ENCODE results near the gene SPACA9.

The SPACA9 gene

GRCh38 chr9:132894862-132895835 is 16.5 kb downstream of the SPACA9 start:
- H3K4me3 ChIP-seq (ENCODE audit: low read length), result no peak overlapping the region
- no peak for TF ChIP-seq ZNF274 (IDR thresholded peaks at IDR 0.05; ENCODE audit: low read depth, low read length)

- TF ChIP-seq ZNF274 (IDR thresholded peaks at IDR 0.05; ENCODE audit: low read depth, low read length), result no peak
- no peak overlapping the region for H3K4me3 ChIP-seq (ENCODE audit: low read length)
Observed at GRCh38 chr9:132896264-132896663, 17.6 kb downstream of the SPACA9 start.

GRCh38 chr9:132896906-132897305 is 18.2 kb downstream of the SPACA9 start:
- TF ChIP-seq ZNF274 (IDR thresholded peaks at IDR 0.05; ENCODE audit: low read depth, low read length), result no peak

GRCh38 chr9:132898051-132898450 is 19.4 kb downstream of the SPACA9 start:
- no peak overlapping the region for H3K4me3 ChIP-seq (ENCODE audit: low read length)
- no peak for TF ChIP-seq ZNF274 (IDR thresholded peaks at IDR 0.05; ENCODE audit: low read depth, low read length)

More at GRCh38 chr9:132896906-132897305, 18.2 kb downstream of the SPACA9 start:
- no peak overlapping the region for H3K4me3 ChIP-seq (ENCODE audit: low read length)

- TF ChIP-seq ZNF274 (IDR thresholded peaks at IDR 0.05; ENCODE audit: low read depth, low read length), result no peak
Observed at GRCh38 chr9:132901858-132902831, 23.4 kb downstream of the SPACA9 start.

GRCh38 chr9:132903574-132904492 is 25.1 kb downstream of the SPACA9 start:
- no peak for TF ChIP-seq ZNF274 (IDR thresholded peaks at IDR 0.05; ENCODE audit: low read depth, low read length)
- no peak overlapping the region for H3K4me3 ChIP-seq (ENCODE audit: low read length)

More at GRCh38 chr9:132901858-132902831, 23.4 kb downstream of the SPACA9 start:
- no peak overlapping the region for H3K4me3 ChIP-seq (ENCODE audit: low read length)

- H3K4me3 ChIP-seq (ENCODE audit: low read length), result no peak overlapping the region
- no peak for TF ChIP-seq ZNF274 (IDR thresholded peaks at IDR 0.05; ENCODE audit: low read depth, low read length)
Observed at GRCh38 chr9:132905726-132906125, 27.0 kb downstream of the SPACA9 start.

GRCh38 chr9:132908635-132909034 is 29.9 kb downstream of the SPACA9 start:
- TF ChIP-seq ZNF274 (IDR thresholded peaks at IDR 0.05; ENCODE audit: low read depth, low read length), result no peak
- no peak overlapping the region for H3K4me3 ChIP-seq (ENCODE audit: low read length)

- H3K4me3 ChIP-seq (ENCODE audit: low read length), result no peak overlapping the region
- TF ChIP-seq ZNF274 (IDR thresholded peaks at IDR 0.05; ENCODE audit: low read depth, low read length), result no peak
Observed at GRCh38 chr9:132909311-132909710, 30.6 kb downstream of the SPACA9 start.

- no peak for TF ChIP-seq ZNF274 (IDR thresholded peaks at IDR 0.05; ENCODE audit: low read depth, low read length)
- no peak overlapping the region for H3K4me3 ChIP-seq (ENCODE audit: low read length)
Observed at GRCh38 chr9:132910376-132910775, 31.7 kb downstream of the SPACA9 start.

- no peak overlapping the region for H3K4me3 ChIP-seq (ENCODE audit: low read length)
- TF ChIP-seq ZNF274 (IDR thresholded peaks at IDR 0.05; ENCODE audit: low read depth, low read length), result no peak
Observed at GRCh38 chr9:132912131-132912530, 33.4 kb downstream of the SPACA9 start.

- H3K4me3 ChIP-seq (ENCODE audit: low read length), result no peak overlapping the region
- no peak for TF ChIP-seq ZNF274 (IDR thresholded peaks at IDR 0.05; ENCODE audit: low read depth, low read length)
Observed at GRCh38 chr9:132914924-132915323, 36.2 kb downstream of the SPACA9 start.

- TF ChIP-seq ZNF274 (IDR thresholded peaks at IDR 0.05; ENCODE audit: low read depth, low read length), result no peak
- H3K4me3 ChIP-seq (ENCODE audit: low read length), result no peak overlapping the region
Observed at GRCh38 chr9:132919614-132920268, 41.0 kb downstream of the SPACA9 start.
